WTC11 (cell line): Measurements from ENCODE around the gene GAST. TPM values are rescaled to one million over a fixed set of nuclear protein-coding genes. Genes with fewer than 3 reads are reported as not detected.

Experiments used
- ATAC-seq: fragments of 200-7000 bp; cut with Tn5 transposase; 2 replicates; pipeline ENCODE4 v1.10.0; 2021; ENCODE audit warnings: mild to moderate bottlenecking, moderate library complexity
- CTCF ChIA-PET: fragments of 300-600 bp; sonication (Branson Sonifier 250); formaldehyde crosslinking; loops from one replicate; lab custom pipeline; 2021; ENCODE audit warnings: antibody characterized with exemption; lab: Charles Lee
- POLR2A ChIA-PET: fragments of 350-600 bp; sonication (Branson Sonifier 250); formaldehyde crosslinking; loops from one replicate; lab custom pipeline; 2021; ENCODE audit warnings: antibody characterized with exemption; lab: Charles Lee
- DNase-seq: peaks from one replicate; pipeline ENCODE4 v3.0.0; 2021; ENCODE audit warnings: low spot score
- H3K27ac Mint-ChIP-seq: 2 replicates; pipeline ENCODE4 v1.8.0; 2021; ENCODE audit warnings: mixed read lengths
- H3K27me3 Mint-ChIP-seq: 2 replicates; pipeline ENCODE4 v1.8.0; 2021; ENCODE audit warnings: low read depth, mild to moderate bottlenecking, moderate library complexity, mixed read lengths
- H3K36me3 Mint-ChIP-seq: 2 replicates; pipeline ENCODE4 v1.8.0; 2021; ENCODE audit warnings: mixed read lengths
- H3K4me1 Mint-ChIP-seq: 2 replicates; pipeline ENCODE4 v1.8.0; 2022; ENCODE audit warnings: mixed read lengths
- H3K4me3 Mint-ChIP-seq: 2 replicates; pipeline ENCODE4 v1.8.0; 2021; ENCODE audit warnings: mild to moderate bottlenecking, moderate library complexity, mixed read lengths
- H3K9me3 Mint-ChIP-seq: 2 replicates; pipeline ENCODE4 v1.8.0; 2021; ENCODE audit warnings: mixed read lengths
- AFF4 ChIP-seq: sonication (generic); formaldehyde crosslinking; IDR thresholded peaks from 2 replicates; pipeline ENCODE4 v1.8.1; 2023; ENCODE audit warnings: mild to moderate bottlenecking, missing genetic modification reagents, borderline replicate concordance
- ATF6 ChIP-seq: sonication (generic); formaldehyde crosslinking; IDR thresholded peaks from 2 replicates; pipeline ENCODE4 v1.8.1; 2023; ENCODE audit warnings: mild to moderate bottlenecking, missing genetic modification reagents
- FOXK1 ChIP-seq: sonication (generic); formaldehyde crosslinking; IDR thresholded peaks from 2 replicates; pipeline ENCODE4 v1.8.0; 2022; ENCODE audit warnings: mild to moderate bottlenecking, moderate library complexity, missing genetic modification reagents
- GTF2I ChIP-seq: fragments of 250-450 bp; sonication (Bioruptor Pico); conservative IDR thresholded peaks from 2 replicates; pipeline ENCODE4 v1.4.0; 2021; ENCODE audit warnings: mild to moderate bottlenecking
- MAX ChIP-seq: sonication (generic); formaldehyde crosslinking; IDR thresholded peaks from 2 replicates; pipeline ENCODE4 v1.8.0; 2022; ENCODE audit warnings: mild to moderate bottlenecking, missing genetic modification reagents
- NFE2L1 ChIP-seq: sonication (generic); formaldehyde crosslinking; IDR thresholded peaks from 2 replicates; pipeline ENCODE4 v1.8.1; 2023; ENCODE audit warnings: missing genetic modification reagents
- NR3C1 ChIP-seq: sonication (generic); formaldehyde crosslinking; conservative IDR thresholded peaks from 2 replicates; pipeline ENCODE4 v1.8.1; 2023; ENCODE audit warnings: low read depth, mild to moderate bottlenecking, missing genetic modification reagents
- PRRX2 ChIP-seq: fragments of 250-450 bp; sonication (Bioruptor Pico); IDR thresholded peaks from 2 replicates; pipeline ENCODE4 v1.8.0; 2021; ENCODE audit warnings: mild to moderate bottlenecking
- SP1 ChIP-seq: sonication (generic); formaldehyde crosslinking; conservative IDR thresholded peaks from 2 replicates; pipeline ENCODE4 v1.8.1; 2022; ENCODE audit warnings: missing genetic modification reagents
- ZNF281 ChIP-seq: sonication (generic); formaldehyde crosslinking; IDR thresholded peaks from 2 replicates; pipeline ENCODE4 v1.8.0; 2023; ENCODE audit warnings: mild to moderate bottlenecking, missing genetic modification reagents
- ZNF532 ChIP-seq: fragments of 250-450 bp; sonication (Bioruptor Pico); IDR thresholded peaks from 2 replicates; pipeline ENCODE4 v1.9.0; 2021; ENCODE audit warnings: mild to moderate bottlenecking, borderline replicate concordance
- total RNA-seq: library from RNA; stranded (reverse); gene quantifications from 3 replicates; pipeline ENCODE4 v1.2.3, GENCODE V29; 2021

The GAST gene
- total RNA-seq, 1 experiment from 2014 or later: not detected

GRCh38 chr17:41665566-41666236 lies 46.4 kb upstream of the GAST start (continued):
- TF ChIP-seq ATF6 (CRISPR knock-in tag): no peak
- peak; percentile 79 for TF ChIP-seq MAX (CRISPR knock-in tag)
- TF ChIP-seq ZNF532 (CRISPR knock-in tag): no peak
- no peak for TF ChIP-seq PRRX2 (CRISPR knock-in tag)
- TF ChIP-seq NR3C1: no peak

GRCh38 chr17:41666237-41666641 lies 45.9 kb upstream of the GAST start:
- DNase-seq: no peak
- Mint-ChIP-seq H3K4me1 (peaks cover 16% of the 10 kb centered on the region), H3K27ac (peak overlapping the region; percentile 94), H3K36me3 (no peaks in the 10 kb centered on the region)
- CTCF ChIA-PET: interaction anchor here (0.7 to 10.0 kb wide), 49 partner anchors 9 to 1051 kb away, joined by 3 to 380 read pairs (median 6); partner anchors contain the start of genes EIF1, JUP, KRT13 and KRT17
- TF ChIP-seq FOXK1 (CRISPR knock-in tag) (no peak), AFF4 (CRISPR knock-in tag) (no peak), GTF2I (CRISPR knock-in tag) (no peak), ZNF281 (CRISPR knock-in tag) (0 out of 2 replicates have a peak, but pooled peaks have one; percentile 1), SP1 (CRISPR knock-in tag) (no peak), NFE2L1 (no peak)
- TF ChIP-seq, all 79 proteins: peak for 1
- Mint-ChIP-seq H3K9me3 (no peaks in the 10 kb centered on the region), H3K4me3 (peak overlapping the region; percentile 85), H3K27me3 (peaks cover 17% of the 10 kb centered on the region)
- POLR2A ChIA-PET: interaction anchor here (0.6 to 4.1 kb wide), 5 partner anchors 18 to 1046 kb away, joined by 3 to 38 read pairs (median 7); partner anchors contain the start of genes EIF1 and KRT19
- ATAC-seq: peak; percentile 1; the same call in 1 of the 2 replicates
